Gastrocnemius medialis (tissue), 4 donors: ENCODE measurements around the gene PPP2R5E. TPM values are rescaled to one million over a fixed set of nuclear protein-coding genes. Genes with fewer than 3 reads are reported as not detected.
"Not testable (repeated sequence)": the region's sequence is repeated elsewhere in the genome, so short reads cannot be mapped to it uniquely, and the experiment has no call there.

Experiments
- ATAC-seq, 2 donors: fragments of 150-250 bp; one replicate each; pipeline ENCODE4 v1.9.1; 2016
- DNase-seq, 2 donors: peaks; one replicate each; pipeline ENCODE4 v3.0.0-alpha.2; 2019
- H3K27ac ChIP-seq, 4 donors: fragments of 200-600 bp; sonication (generic); 1 replicate in 1 of 4; 2 replicates in 3 of 4; pipeline ENCODE4 v1.5.1; 2016 to 2018; ENCODE audit warnings: mild to moderate bottlenecking in 2 of 4, moderate library complexity in 1 of 4
- H3K27me3 ChIP-seq, 3 donors: fragments of 200-600 bp; sonication (generic) in 2 of 3; 1 replicate in 1 of 3; 2 replicates in 2 of 3; pipeline versions ENCODE4 v1.5.1 to v1.6.0; 2016 to 2019; ENCODE audit warnings: mild to moderate bottlenecking in 1 of 3, moderate library complexity in 1 of 3
- H3K36me3 ChIP-seq, 2 donors: fragments of 200-600 bp; sonication (generic) in 1 of 2; one replicate each; pipeline ENCODE4 v1.5.1; 2017 to 2018
- H3K4me1 ChIP-seq, 2 donors: fragments of 200-600 bp; sonication (generic) in 1 of 2; one replicate each; pipeline ENCODE4 v1.5.1; 2016 to 2017; ENCODE audit warnings: mild to moderate bottlenecking in 2 of 2
- H3K4me3 ChIP-seq, 4 donors: fragments of 200-600 bp; sonication (generic) in 3 of 4; 1 replicate in 1 of 4; 2 replicates in 3 of 4; pipeline ENCODE4 v1.5.1; 2016 to 2019; ENCODE audit warnings: mild to moderate bottlenecking in 2 of 4
- H3K9me3 ChIP-seq, 3 donors: fragments of 200-600 bp; sonication (generic) in 2 of 3; 1 replicate in 1 of 3; 2 replicates in 2 of 3; pipeline ENCODE4 v1.5.1; 2016 to 2019
- POLR2A ChIP-seq, 2 donors: fragments of 450-650 bp; IDR thresholded peaks; one replicate each; pipeline ENCODE4 v1.6.1; 2017; ENCODE audit warnings: antibody characterized with exemption in 2 of 2, mild to moderate bottlenecking in 2 of 2, moderate library complexity in 2 of 2
- in situ Hi-C, 4 donors: fragments of 200-750 bp; cut with MboI; loops; one replicate each; pipeline versions ENCODE4 v1.15.0 to v1.8.0; 2017; ENCODE audit warnings: low sequenced_read_pairs in 4 of 4
- intact Hi-C: fragments of 100-400 bp; cut with DNase I; formaldehyde crosslinking; loops from one replicate; pipeline ENCODE4 v1.15.1; 2023; ENCODE audit warnings: low total_unique reads
- total RNA-seq, 4 donors: library from RNA; depleted of rRNA; stranded (reverse); fragments of >200 nt; gene quantifications; one replicate each; pipeline versions ENCODE4 v1.1.0 to v1.2.3, GENCODE V29; 2016
- TF ChIP-seq, protein P1 (sequence below), 5 experiments: fragments of 450-650 bp in 3 of 5; fragments of 200-600 bp in 2 of 5; sonication (generic) in 2 of 5; IDR thresholded peaks in 4 of 5; conservative IDR thresholded peaks in 1 of 5; 1 replicate in 4 of 5; 2 replicates in 1 of 5; pipeline ENCODE4 v1.5.1; 2016 to 2019; ENCODE audit warnings: antibody characterized with exemption in 5 of 5, mild to moderate bottlenecking in 3 of 5, moderate library complexity in 3 of 5

PPP2R5E gene
- total RNA-seq, 4 donors from 2014 or later, result 14.6 to 25.8 (median 22.3) TPM

GRCh38 chr14:63378444-63378843 is 164.7 kb downstream of the PPP2R5E start:
- no peaks in the 10 kb centered on the region for H3K27me3 ChIP-seq
- in situ Hi-C loops, result loop anchor here in 1 of 4 donors (25.0 kb wide), 1 partner anchor 259 kb away; the partner anchor contains the start of gene WDR89
- ATAC-seq (no peak), DNase-seq (no peak)
- no peaks in the 10 kb centered on the region for H3K4me1 ChIP-seq
- no peak overlapping the region for H3K4me3 ChIP-seq
- TF ChIP-seq POLR2A (IDR thresholded peaks at IDR 0.05), result no peak
- TF ChIP-seq, protein P1, sequence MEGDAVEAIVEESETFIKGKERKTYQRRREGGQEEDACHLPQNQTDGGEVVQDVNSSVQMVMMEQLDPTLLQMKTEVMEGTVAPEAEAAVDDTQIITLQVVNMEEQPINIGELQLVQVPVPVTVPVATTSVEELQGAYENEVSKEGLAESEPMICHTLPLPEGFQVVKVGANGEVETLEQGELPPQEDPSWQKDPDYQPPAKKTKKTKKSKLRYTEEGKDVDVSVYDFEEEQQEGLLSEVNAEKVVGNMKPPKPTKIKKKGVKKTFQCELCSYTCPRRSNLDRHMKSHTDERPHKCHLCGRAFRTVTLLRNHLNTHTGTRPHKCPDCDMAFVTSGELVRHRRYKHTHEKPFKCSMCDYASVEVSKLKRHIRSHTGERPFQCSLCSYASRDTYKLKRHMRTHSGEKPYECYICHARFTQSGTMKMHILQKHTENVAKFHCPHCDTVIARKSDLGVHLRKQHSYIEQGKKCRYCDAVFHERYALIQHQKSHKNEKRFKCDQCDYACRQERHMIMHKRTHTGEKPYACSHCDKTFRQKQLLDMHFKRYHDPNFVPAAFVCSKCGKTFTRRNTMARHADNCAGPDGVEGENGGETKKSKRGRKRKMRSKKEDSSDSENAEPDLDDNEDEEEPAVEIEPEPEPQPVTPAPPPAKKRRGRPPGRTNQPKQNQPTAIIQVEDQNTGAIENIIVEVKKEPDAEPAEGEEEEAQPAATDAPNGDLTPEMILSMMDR (IDR thresholded peaks at IDR 0.05 in 4 of 5, conservative IDR thresholded peaks at IDR 0.05 in 1 of 5), result no peak
- peaks cover 5 to 27% of the 10 kb centered on the region in 2 donors for H3K36me3 ChIP-seq
- no peaks in the 10 kb centered on the region for H3K9me3 ChIP-seq
- H3K27ac ChIP-seq, result no peak overlapping the region
- intact Hi-C loops, result no loop called here

GRCh38 chr14:63375769-63376168 is 167.4 kb downstream of the PPP2R5E start:
- intact Hi-C loops (no loop called here), in situ Hi-C loops (loop anchor here in 1 of 4 donors (25.0 kb wide), 1 partner anchor 262 kb away; the partner anchor contains the start of gene WDR89)
- no peak for ATAC-seq
- no peak overlapping the region for H3K27ac ChIP-seq
- H3K4me3 ChIP-seq, result no peak overlapping the region
- H3K36me3 ChIP-seq, result peaks cover 0 to 7% of the 10 kb centered on the region in 2 donors
- no peaks in the 10 kb centered on the region for H3K4me1 ChIP-seq
- DNase-seq, result no peak
- TF ChIP-seq, protein P1 (IDR thresholded peaks at IDR 0.05 in 4 of 5, conservative IDR thresholded peaks at IDR 0.05 in 1 of 5), result no peak
- TF ChIP-seq POLR2A (IDR thresholded peaks at IDR 0.05), result no peak
- H3K27me3 ChIP-seq, result no peaks in the 10 kb centered on the region
- no peaks in the 10 kb centered on the region for H3K9me3 ChIP-seq

DNA sequence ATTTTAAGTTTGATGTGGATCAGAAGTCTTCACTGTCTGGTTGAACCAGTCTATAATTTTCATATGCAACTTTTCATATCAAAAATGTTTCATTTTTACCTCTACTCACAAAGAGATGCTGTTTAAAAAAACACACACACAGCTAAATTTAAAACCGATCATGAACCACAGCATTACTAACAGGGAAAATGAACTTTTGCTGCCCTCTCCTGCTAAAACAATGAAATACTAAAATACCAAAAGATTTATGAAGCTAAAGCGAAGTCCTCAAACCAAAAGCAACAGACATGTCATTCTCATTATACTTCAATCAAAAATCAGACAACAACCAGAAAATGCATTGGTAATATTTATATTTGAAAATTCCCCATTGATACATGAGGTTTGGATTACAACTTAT is 171.6 kb downstream of the PPP2R5E start:
- in situ Hi-C loops, H3K4me1 ChIP-seq, DNase-seq, ATAC-seq, H3K9me3 ChIP-seq, H3K27me3 ChIP-seq, H3K4me3 ChIP-seq, H3K36me3 ChIP-seq, intact Hi-C loops, H3K27ac ChIP-seq: not testable (repeated sequence)

DNA sequence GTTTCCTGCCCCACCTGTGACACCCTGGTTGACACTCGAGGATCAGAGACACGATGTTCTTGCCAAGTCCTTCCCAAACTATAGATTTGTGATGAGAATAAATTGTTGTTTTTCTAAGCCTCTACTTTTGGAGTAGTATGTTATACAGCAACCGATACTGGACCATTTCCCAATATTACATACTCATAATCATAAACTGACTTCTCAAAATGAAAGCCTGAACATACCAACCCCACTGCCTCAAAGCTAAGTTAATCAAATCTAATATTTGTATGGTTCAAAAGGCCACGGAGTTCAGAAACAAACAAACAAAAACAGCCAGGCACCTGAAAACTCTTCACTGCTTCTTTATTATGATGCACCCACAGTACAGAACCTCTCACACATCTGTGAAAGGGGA is 172.1 kb downstream of the PPP2R5E start:
- Histone ChIP-seq H3K4me3 (no peak overlapping the region), H3K9me3 (no peaks in the 10 kb centered on the region), H3K4me1 (no peaks in the 10 kb centered on the region), H3K36me3 (no peaks in the 10 kb centered on the region), H3K27me3 (no peaks in the 10 kb centered on the region), H3K27ac (no peak overlapping the region)
- ATAC-seq (no peak), DNase-seq (no peak)
- no peak for TF ChIP-seq POLR2A (IDR thresholded peaks at IDR 0.05)
- TF ChIP-seq, protein P1 (IDR thresholded peaks at IDR 0.05 in 4 of 5, conservative IDR thresholded peaks at IDR 0.05 in 1 of 5), result no peak
- in situ Hi-C loops, result no loop called here
- intact Hi-C loops, result no loop called here

GRCh38 chr14:63367742-63368364 is 175.3 kb downstream of the PPP2R5E start:
- TF ChIP-seq, protein P1 (IDR thresholded peaks at IDR 0.05 in 4 of 5, conservative IDR thresholded peaks at IDR 0.05 in 1 of 5), result no peak
- H3K4me1 ChIP-seq, result no peaks in the 10 kb centered on the region
- H3K27me3 ChIP-seq, result no peaks in the 10 kb centered on the region
- no peak overlapping the region for H3K27ac ChIP-seq
- intact Hi-C loops (no loop called here), in situ Hi-C loops (no loop called here)
- no peaks in the 10 kb centered on the region for H3K9me3 ChIP-seq
- H3K36me3 ChIP-seq, result no peaks in the 10 kb centered on the region
- H3K4me3 ChIP-seq, result no peak overlapping the region
- DNase-seq, result no peak
- ATAC-seq, result no peak
